BJ (cell line): Measurements from ENCODE around the gene ACD. TPM values are rescaled to one million over a fixed set of nuclear protein-coding genes. Genes with fewer than 3 reads are reported as not detected.

Source experiments
- CTCF ChIA-PET: fragments of 350-600 bp; formaldehyde crosslinking; extraction: SDS; loops from one replicate; lab custom pipeline; 2021; ENCODE audit warnings: antibody characterized with exemption, inconsistent platforms; lab: Yijun Ruan, JAX
- POLR2A ChIA-PET: fragments of 300-600 bp; sonication (Branson Sonifier 250); formaldehyde crosslinking; extraction: SDS; loops from one replicate; lab custom pipeline; 2021; ENCODE audit warnings: antibody characterized with exemption; lab: Charles Lee
- DNase-seq: peaks from one replicate; pipeline ENCODE4 v3.0.0-alpha.2; 2011; ENCODE audit warnings: low read depth
- H3K27me3 ChIP-seq: 2 replicates; pipeline ENCODE4 v1.6.0; 2011; ENCODE audit warnings: low read length; ENCODE audit not compliant: control insufficient read depth, insufficient read depth
- H3K36me3 ChIP-seq: 2 replicates; pipeline ENCODE4 v1.5.1; 2011; ENCODE audit warnings: low read length; ENCODE audit not compliant: control insufficient read depth, insufficient read depth
- H3K4me3 ChIP-seq: 2 replicates; pipeline ENCODE4 v1.5.1; 2011; ENCODE audit warnings: low read depth, mild to moderate bottlenecking, control low read depth, low read length
- CTCF ChIP-seq: IDR thresholded peaks from 2 replicates; pipeline ENCODE4 v1.5.1; 2011; ENCODE audit warnings: low read depth, mild to moderate bottlenecking, control low read depth, inconsistent platforms, low read length, moderate library complexity; ENCODE audit not compliant: insufficient read depth
- polyA plus RNA-seq: library from polyadenylated mRNA; depleted of rRNA; stranded (reverse); fragments of >200 nt; gene quantifications from 2 replicates; pipeline ENCODE4 v1.2.3, GENCODE V29; 2011

Gene ACD
- polyA plus RNA-seq, 1 experiment: 29.5 TPM

GRCh38 chr16:67636713-67637112 is 23.3 kb downstream of the ACD start:
- CTCF ChIA-PET: interaction anchor here (0.6 kb wide), 1 partner anchor 122 kb away, joined by 4 read pairs; no protein-coding TSS in a partner anchor
- no peak overlapping the region for H3K4me3 ChIP-seq
- H3K36me3 ChIP-seq: peaks cover 5% of the 10 kb centered on the region
- H3K27me3 ChIP-seq: no peaks in the 10 kb centered on the region
- POLR2A ChIA-PET: no interaction called here
- no peak for DNase-seq
- no peak for TF ChIP-seq CTCF

DNA sequence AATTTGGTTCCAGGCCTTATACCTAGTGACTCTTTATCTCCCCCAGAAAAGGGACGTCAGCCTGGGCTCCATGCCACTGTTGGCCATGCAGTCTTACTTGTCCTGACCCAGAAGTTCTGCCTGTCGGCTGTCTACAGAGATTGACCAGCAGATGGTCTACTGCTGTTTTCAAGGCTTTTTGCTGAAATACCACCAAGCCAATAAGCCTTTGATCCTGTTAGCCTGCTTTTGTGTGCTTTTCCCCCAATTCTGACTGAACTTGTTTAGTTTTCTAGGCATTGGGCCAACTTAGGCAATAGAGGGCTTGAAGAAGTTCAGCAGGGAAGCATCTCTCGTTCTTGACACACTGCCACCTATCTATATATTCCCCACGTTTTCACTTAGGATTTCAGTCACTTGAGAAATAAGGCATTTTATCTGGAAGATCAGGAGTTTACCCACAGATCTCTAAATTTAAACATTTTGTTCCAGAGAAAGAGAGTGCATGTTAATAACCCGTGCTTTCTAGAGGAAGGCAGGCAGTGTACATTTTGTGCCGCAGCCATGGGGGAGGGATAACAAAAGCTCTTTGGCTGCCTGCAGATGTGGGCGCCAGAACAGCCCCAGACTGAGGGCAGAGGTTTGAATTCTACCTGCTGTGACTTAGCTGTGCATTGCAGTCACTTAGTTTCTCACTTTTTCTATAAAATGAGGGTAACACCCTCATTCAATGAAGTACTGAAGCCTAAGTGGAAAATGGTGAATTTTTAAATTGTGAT is 27.5 kb downstream of the ACD start:
- Histone ChIP-seq H3K36me3 (peaks cover 12% of the 10 kb centered on the region), H3K4me3 (no peak overlapping the region), H3K27me3 (no peaks in the 10 kb centered on the region)
- CTCF ChIA-PET: interaction anchor here (0.6 to 2.3 kb wide), 3 partner anchors 12 to 112 kb away, joined by 4 to 13 read pairs (median 7); partner anchors contain the start of gene CARMIL2
- POLR2A ChIA-PET: no interaction called here
- no peak for TF ChIP-seq CTCF
- no peak for DNase-seq

DNA sequence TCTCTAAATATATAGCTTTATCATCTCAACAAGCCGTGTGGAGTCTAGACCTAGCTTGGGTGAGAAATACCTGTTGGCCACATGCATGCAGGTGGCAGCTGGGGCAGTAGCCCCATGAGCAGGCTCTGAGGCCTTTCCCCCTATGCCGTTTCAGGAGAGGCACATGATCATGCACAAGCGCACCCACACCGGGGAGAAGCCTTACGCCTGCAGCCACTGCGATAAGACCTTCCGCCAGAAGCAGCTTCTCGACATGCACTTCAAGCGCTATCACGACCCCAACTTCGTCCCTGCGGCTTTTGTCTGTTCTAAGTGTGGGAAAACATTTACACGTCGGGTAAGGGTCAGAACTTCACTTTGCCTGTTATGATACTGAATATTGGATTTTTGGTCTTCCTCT is 31.8 kb downstream of the ACD start:
- POLR2A ChIA-PET: interaction anchor here (0.6 kb wide), 1 partner anchor 14 kb away, joined by 6 read pairs; no protein-coding TSS in a partner anchor
- TF ChIP-seq CTCF: no peak
- Histone ChIP-seq H3K27me3 (no peaks in the 10 kb centered on the region), H3K4me3 (no peak overlapping the region), H3K36me3 (peaks cover 15% of the 10 kb centered on the region)
- CTCF ChIA-PET: interaction anchor here (1.3 to 1.9 kb wide), 2 partner anchors 10 to 107 kb away, joined by 3 to 4 read pairs; no protein-coding TSS in a partner anchor
- DNase-seq: no peak

DNA sequence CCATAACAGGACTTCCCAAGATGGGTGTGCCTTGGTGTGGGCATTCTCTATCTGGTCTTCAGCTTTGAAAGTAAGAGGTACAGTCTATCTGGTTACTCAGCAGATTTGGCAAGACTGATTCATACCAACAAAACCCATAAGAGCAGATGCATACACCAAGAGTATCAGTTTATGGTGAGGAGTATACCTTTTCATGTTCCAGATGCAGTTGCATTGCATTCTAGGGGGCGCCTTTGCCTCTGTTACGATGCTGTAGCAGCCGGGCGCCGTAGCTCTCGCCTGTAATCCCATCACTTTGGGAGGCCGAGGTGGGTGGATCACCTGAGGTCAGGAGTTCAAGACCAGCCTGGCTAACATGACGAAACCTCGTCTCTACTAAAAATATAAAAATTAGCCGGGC is 46.3 kb downstream of the ACD start:
- H3K36me3 ChIP-seq: peaks cover 7% of the 10 kb centered on the region
- no peaks in the 10 kb centered on the region for H3K27me3 ChIP-seq
- ChIA-PET CTCF (interaction anchor here (1.3 to 1.4 kb wide), 3 partner anchors 9 to 91 kb away, joined by 3 to 4 read pairs (median 3); no protein-coding TSS in a partner anchor), POLR2A (interaction anchor here (0.7 kb wide), 1 partner anchor 14 kb away, joined by 6 read pairs; no protein-coding TSS in a partner anchor)
- TF ChIP-seq CTCF: no peak
- DNase-seq: no peak
- no peak overlapping the region for H3K4me3 ChIP-seq

DNA sequence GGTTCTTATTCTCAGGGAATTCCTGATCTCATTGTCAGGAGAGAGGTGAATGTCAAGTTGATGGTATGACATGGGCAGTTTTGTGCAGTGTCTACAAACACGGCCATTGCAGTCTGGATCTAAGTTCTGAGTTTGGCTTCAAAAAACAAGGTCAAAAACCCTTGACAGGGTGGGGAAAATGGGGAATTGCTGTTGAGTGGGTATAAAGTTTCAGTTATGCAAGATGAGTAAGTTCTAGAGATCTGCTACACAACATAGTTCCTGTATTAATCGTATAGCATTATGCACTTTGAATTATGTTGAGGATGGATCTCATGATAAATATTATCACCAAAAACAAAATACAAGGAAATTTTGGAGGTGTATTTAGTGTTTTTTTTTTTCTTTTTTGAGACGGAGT is 51.7 kb downstream of the ACD start:
- CTCF ChIA-PET: no interaction called here

More for the DNA sequence above, 51.7 kb downstream of the ACD start:
- POLR2A ChIA-PET: no interaction called here
- TF ChIP-seq CTCF: no peak
- Histone ChIP-seq H3K4me3 (no peak overlapping the region), H3K27me3 (no peaks in the 10 kb centered on the region), H3K36me3 (peaks cover 4% of the 10 kb centered on the region; the same call in 1 of the 2 replicates)
- DNase-seq: no peak
